Measurements from ENCODE around the gene RNF175. TPM values are rescaled to one million over a fixed set of nuclear protein-coding genes. Genes with fewer than 3 reads are reported as not detected.

RNF175 gene
- total RNA-seq, 1 donor from 2014 or later = not detected

GRCh38 chr4:153722036-153722435 is 37.8 kb downstream of the RNF175 start:
- intact Hi-C loops (cut with DNase I) = no loop called here
- Histone ChIP-seq H3K9me3 (no peaks in the 10 kb centered on the region), H3K27me3 (no peaks in the 10 kb centered on the region), H3K4me1 (no peaks in the 10 kb centered on the region), H3K4me3 (no peak overlapping the region), H3K27ac (no peak overlapping the region), H3K36me3 (no peaks in the 10 kb centered on the region)
- no peak for DNase-seq (ENCODE audit: low spot score in 2 of 2)
- TF ChIP-seq CTCF (IDR thresholded peaks at IDR 0.05) = no peak

GRCh38 chr4:153713866-153714646 is 45.8 kb downstream of the RNF175 start:
- Histone ChIP-seq H3K9me3 (no peaks in the 10 kb centered on the region), H3K27me3 (no peaks in the 10 kb centered on the region), H3K4me1 (peaks cover 0 to 4% of the 10 kb centered on the region in 2 donors), H3K36me3 (no peaks in the 10 kb centered on the region), H3K27ac (no peak overlapping the region), H3K4me3 (no peak overlapping the region)
- no peak for DNase-seq (ENCODE audit: low spot score in 2 of 2)
- intact Hi-C loops (cut with DNase I) = no loop called here
- TF ChIP-seq CTCF (IDR thresholded peaks at IDR 0.05) = no peak

GRCh38 chr4:153710681-153711080 is 49.1 kb downstream of the RNF175 start:
- Histone ChIP-seq H3K36me3 (no peaks in the 10 kb centered on the region), H3K4me3 (no peak overlapping the region), H3K9me3 (no peaks in the 10 kb centered on the region), H3K27me3 (no peaks in the 10 kb centered on the region), H3K4me1 (peaks cover 0 to 4% of the 10 kb centered on the region in 2 donors), H3K27ac (no peak overlapping the region)
- intact Hi-C loops (cut with DNase I) = no loop called here
- no peak for TF ChIP-seq CTCF (IDR thresholded peaks at IDR 0.05)
- no peak for DNase-seq (ENCODE audit: low spot score in 2 of 2)

- Histone ChIP-seq H3K36me3 (peaks cover 3 to 6% of the 10 kb centered on the region in 2 donors), H3K4me3 (no peak overlapping the region), H3K4me1 (no peaks in the 10 kb centered on the region), H3K9me3 (no peaks in the 10 kb centered on the region), H3K27ac (no peak overlapping the region), H3K27me3 (no peaks in the 10 kb centered on the region)
- no peak for DNase-seq (ENCODE audit: low spot score in 2 of 2)
- intact Hi-C loops (cut with DNase I) = no loop called here
- TF ChIP-seq CTCF (IDR thresholded peaks at IDR 0.05) = no peak
These were observed 53.3 kb downstream of the RNF175 start for GRCh38 chr4:153706519-153706918.

GRCh38 chr4:153705743-153706468 is 53.9 kb downstream of the RNF175 start:
- H3K9me3 ChIP-seq = no peaks in the 10 kb centered on the region
- no peak for DNase-seq (ENCODE audit: low spot score in 2 of 2)

More at GRCh38 chr4:153705743-153706468, 53.9 kb downstream of the RNF175 start:
- Histone ChIP-seq H3K27ac (no peak overlapping the region), H3K36me3 (peaks cover 3 to 6% of the 10 kb centered on the region in 2 donors), H3K4me3 (no peak overlapping the region), H3K27me3 (no peaks in the 10 kb centered on the region), H3K4me1 (no peaks in the 10 kb centered on the region)
- intact Hi-C loops (cut with DNase I) = no loop called here
- no peak for TF ChIP-seq CTCF (IDR thresholded peaks at IDR 0.05)

Data from ascending aorta (tissue), 2 donors.